Measurements from ENCODE around the gene MUC16.

The MUC16 gene

GRCh38 chr19:9018163-9018875, 8.1 kb upstream of the MUC16 start:
- no peaks in the 10 kb centered on the region for H3K79me2 ChIP-seq (ENCODE audit: control insufficient read depth, low read length)
- H3K27ac ChIP-seq (ENCODE audit: low read depth, low read length): no peak overlapping the region
- no peaks in the 10 kb centered on the region for H3K9me2 ChIP-seq (replicated peaks; ENCODE audit: control insufficient read depth, low read length)
- H3K4me2 ChIP-seq (ENCODE audit: low read length): no peak overlapping the region
- H3K9me3 ChIP-seq (ENCODE audit: control insufficient read depth, insufficient read depth, low read length): no peaks in the 10 kb centered on the region
- TF ChIP-seq EZH2phosphoT487 (IDR thresholded peaks at IDR 0.05; ENCODE audit: borderline replicate concordance, low read length): no peak
- TF ChIP-seq CTCF (IDR thresholded peaks at IDR 0.05; ENCODE audit: low read depth, low read length, poor library complexity, severe bottlenecking): no peak
- peaks cover 10% of the 10 kb centered on the region for H3K4me1 ChIP-seq (ENCODE audit: control insufficient read depth, low read length)
- H3F3A ChIP-seq (ENCODE audit: control insufficient read depth, insufficient read depth): no peaks in the 10 kb centered on the region
- no peak overlapping the region for H3K4me3 ChIP-seq (ENCODE audit: low read length)
- peaks cover 3% of the 10 kb centered on the region; the same call in 1 of the 2 replicates for H3K27me3 ChIP-seq (ENCODE audit: control insufficient read depth, low read length)
- H3K36me3 ChIP-seq (ENCODE audit: control insufficient read depth, low read length): no peaks in the 10 kb centered on the region
- no peaks in the 10 kb centered on the region for H4K20me1 ChIP-seq (ENCODE audit: control insufficient read depth, insufficient read depth, low read depth, low read length)

- Histone ChIP-seq H3K4me2 (ENCODE audit: low read length) (no peak overlapping the region), H3K9me2 (replicated peaks; ENCODE audit: control insufficient read depth, low read length) (no peaks in the 10 kb centered on the region), H3K79me2 (ENCODE audit: control insufficient read depth, low read length) (no peaks in the 10 kb centered on the region), H3K36me3 (ENCODE audit: control insufficient read depth, low read length) (no peaks in the 10 kb centered on the region), H3K4me1 (ENCODE audit: control insufficient read depth, low read length) (no peaks in the 10 kb centered on the region), H3K27me3 (ENCODE audit: control insufficient read depth, low read length) (peaks cover 13% of the 10 kb centered on the region), H3K4me3 (ENCODE audit: low read length) (no peak overlapping the region), H3K9me3 (ENCODE audit: control insufficient read depth, insufficient read depth, low read length) (no peaks in the 10 kb centered on the region), H3F3A (ENCODE audit: control insufficient read depth, insufficient read depth) (no peaks in the 10 kb centered on the region), H3K27ac (ENCODE audit: low read depth, low read length) (no peak overlapping the region), H4K20me1 (ENCODE audit: control insufficient read depth, insufficient read depth, low read depth, low read length) (no peaks in the 10 kb centered on the region)
- TF ChIP-seq CTCF (IDR thresholded peaks at IDR 0.05; ENCODE audit: low read depth, low read length, poor library complexity, severe bottlenecking) (no peak), EZH2phosphoT487 (IDR thresholded peaks at IDR 0.05; ENCODE audit: borderline replicate concordance, low read length) (no peak)
These were observed 4.6 kb upstream of the MUC16 start for GRCh38 chr19:9014803-9015202.

- no peaks in the 10 kb centered on the region for H3K4me1 ChIP-seq (ENCODE audit: control insufficient read depth, low read length)
- H3F3A ChIP-seq (ENCODE audit: control insufficient read depth, insufficient read depth): no peaks in the 10 kb centered on the region
- H3K27ac ChIP-seq (ENCODE audit: low read depth, low read length): no peak overlapping the region
- no peaks in the 10 kb centered on the region for H4K20me1 ChIP-seq (ENCODE audit: control insufficient read depth, insufficient read depth, low read depth, low read length)
- no peaks in the 10 kb centered on the region for H3K9me2 ChIP-seq (replicated peaks; ENCODE audit: control insufficient read depth, low read length)
- TF ChIP-seq CTCF (IDR thresholded peaks at IDR 0.05; ENCODE audit: low read depth, low read length, poor library complexity, severe bottlenecking) (no peak), EZH2phosphoT487 (IDR thresholded peaks at IDR 0.05; ENCODE audit: borderline replicate concordance, low read length) (no peak)
- no peaks in the 10 kb centered on the region for H3K79me2 ChIP-seq (ENCODE audit: control insufficient read depth, low read length)
- H3K36me3 ChIP-seq (ENCODE audit: control insufficient read depth, low read length): no peaks in the 10 kb centered on the region
- H3K9me3 ChIP-seq (ENCODE audit: control insufficient read depth, insufficient read depth, low read length): no peaks in the 10 kb centered on the region
- H3K4me2 ChIP-seq (ENCODE audit: low read length): no peak overlapping the region
- peaks cover 21% of the 10 kb centered on the region for H3K27me3 ChIP-seq (ENCODE audit: control insufficient read depth, low read length)
- no peak overlapping the region for H3K4me3 ChIP-seq (ENCODE audit: low read length)
These were observed 3.8 kb upstream of the MUC16 start for GRCh38 chr19:9013988-9014387.
